HEK293 (cell line): Measurements from ENCODE around the gene SVOPL.

Source experiments
- CTCF ChIA-PET: fragments of 350-600 bp; formaldehyde crosslinking; extraction: SDS; loops from one replicate; lab custom pipeline; 2021; ENCODE audit warnings: antibody characterized with exemption; lab: Yijun Ruan, JAX
- POLR2A ChIA-PET: fragments of 300-600 bp; formaldehyde crosslinking; extraction: SDS; loops from one replicate; lab custom pipeline; 2020; ENCODE audit warnings: antibody characterized with exemption, inconsistent platforms; lab: Yijun Ruan, JAX
- H3K27ac ChIP-seq: fragments of 200-500 bp; sonication (Bioruptor generic); 2 replicates; pipeline ENCODE4 v1.5.1; 2014; ENCODE audit warnings: low read depth, low read length, control low read depth, inconsistent platforms; ENCODE audit errors: extremely low read depth
- H3K36me3 ChIP-seq, 2 experiments: fragments of 200-500 bp in 1 of 2; sonication (Bioruptor generic) in 1 of 2; 1 replicate in 1 of 2; 2 replicates in 1 of 2; pipeline ENCODE4 v1.5.1; 2014 to 2017; ENCODE audit warnings: inconsistent platforms in 2 of 2, low read length in 2 of 2; ENCODE audit not compliant: control insufficient read depth in 2 of 2, insufficient read depth in 1 of 2
- H3K4me1 ChIP-seq: fragments of 200-500 bp; sonication (Bioruptor generic); 2 replicates; pipeline ENCODE4 v1.5.1; 2014; ENCODE audit warnings: mild to moderate bottlenecking, low read length, inconsistent platforms; ENCODE audit not compliant: control insufficient read depth, insufficient read depth
- H3K4me3 ChIP-seq: 2 replicates; pipeline ENCODE4 v1.5.1; 2011; ENCODE audit warnings: low read depth, mild to moderate bottlenecking, control low read depth, low read length, moderate library complexity
- H3K9me3 ChIP-seq: fragments of 200-500 bp; sonication (Bioruptor generic); 2 replicates; pipeline ENCODE4 v1.5.1; 2014; ENCODE audit warnings: low read depth, low read length, inconsistent platforms; ENCODE audit not compliant: control insufficient read depth, insufficient read depth
- IKZF3 ChIP-seq: fragments of 450-650 bp; IDR thresholded peaks from 2 replicates; pipeline ENCODE4 v1.5.0; 2018; ENCODE audit warnings: missing biosample characterization, mild to moderate bottlenecking, missing genetic modification characterization, moderate library complexity
- MEIS1 ChIP-seq: sonication (generic); formaldehyde crosslinking; IDR thresholded peaks from 2 replicates; pipeline ENCODE4 v1.8.1; 2022; ENCODE audit warnings: missing genetic modification reagents, mild to moderate bottlenecking, borderline replicate concordance
- MZF1 ChIP-seq: fragments of 450-650 bp; formaldehyde crosslinking; IDR thresholded peaks from 2 replicates; pipeline ENCODE4 v1.5.1; 2017; ENCODE audit warnings: missing biosample characterization, missing genetic modification characterization, borderline replicate concordance
- YY1 ChIP-seq: fragments of 450-650 bp; formaldehyde crosslinking; IDR thresholded peaks from 2 replicates; pipeline ENCODE4 v1.5.1; 2018; ENCODE audit warnings: missing biosample characterization, missing genetic modification characterization
- ZBTB20 ChIP-seq: fragments of 450-650 bp; formaldehyde crosslinking; IDR thresholded peaks from 2 replicates; pipeline ENCODE4 v1.5.1; 2016; ENCODE audit warnings: missing biosample characterization, missing genetic modification characterization
- ZFP41 ChIP-seq: fragments of 450-650 bp; formaldehyde crosslinking; IDR thresholded peaks from 2 replicates; pipeline ENCODE4 v1.5.1; 2016; ENCODE audit warnings: missing biosample characterization, missing genetic modification characterization, borderline replicate concordance
- ZNF350 ChIP-seq: fragments of 450-650 bp; formaldehyde crosslinking; IDR thresholded peaks from 2 replicates; pipeline ENCODE4 v1.5.0; 2017; ENCODE audit warnings: missing biosample characterization, mild to moderate bottlenecking, missing genetic modification characterization
- ZNF530 ChIP-seq: fragments of 450-650 bp; formaldehyde crosslinking; IDR thresholded peaks from 2 replicates; pipeline ENCODE4 v1.5.1; 2016; ENCODE audit warnings: low read depth, missing biosample characterization, missing genetic modification characterization
- ZNF561 ChIP-seq: fragments of 450-650 bp; IDR thresholded peaks from 2 replicates; pipeline ENCODE4 v1.5.1; 2018; ENCODE audit warnings: missing biosample characterization, missing genetic modification characterization, borderline replicate concordance
- ZNF654 ChIP-seq: fragments of 450-650 bp; formaldehyde crosslinking; IDR thresholded peaks from 2 replicates; pipeline ENCODE4 v1.5.1; 2016; ENCODE audit warnings: low read depth, missing biosample characterization, missing genetic modification characterization
- ZNF660 ChIP-seq: fragments of 450-650 bp; IDR thresholded peaks from 2 replicates; pipeline ENCODE4 v1.5.1; 2018; ENCODE audit warnings: missing biosample characterization, mild to moderate bottlenecking, missing genetic modification characterization
- ZNF677 ChIP-seq: fragments of 450-650 bp; IDR thresholded peaks from 2 replicates; pipeline ENCODE4 v1.5.0; 2018; ENCODE audit warnings: missing biosample characterization, mild to moderate bottlenecking, missing genetic modification characterization, moderate library complexity
- ZXDB ChIP-seq: fragments of 450-650 bp; formaldehyde crosslinking; IDR thresholded peaks from 2 replicates; pipeline ENCODE4 v1.5.1; 2016; ENCODE audit warnings: missing biosample characterization, missing genetic modification characterization
- TF ChIP-seq, protein P1 (sequence below): fragments of 450-650 bp; formaldehyde crosslinking; IDR thresholded peaks from 2 replicates; pipeline ENCODE4 v1.5.1; 2016; ENCODE audit warnings: missing biosample characterization, missing genetic modification characterization
- TF ChIP-seq, protein P2 (sequence below): fragments of 450-650 bp; formaldehyde crosslinking; IDR thresholded peaks from 2 replicates; pipeline ENCODE4 v1.5.1; 2016; ENCODE audit warnings: missing biosample characterization, missing genetic modification characterization
- TF ChIP-seq, protein P3 (sequence below): fragments of 450-650 bp; formaldehyde crosslinking; IDR thresholded peaks from 2 replicates; pipeline ENCODE4 v1.5.1; 2016; ENCODE audit warnings: missing biosample characterization, missing genetic modification characterization
- TF ChIP-seq, protein P4 (sequence below): fragments of 450-650 bp; IDR thresholded peaks from 2 replicates; pipeline ENCODE4 v1.5.1; 2018; ENCODE audit warnings: missing biosample characterization, mild to moderate bottlenecking, missing genetic modification characterization
- TF ChIP-seq, protein P5 (sequence below): IDR thresholded peaks from 2 replicates; pipeline ENCODE4 v1.6.1; 2011; ENCODE audit warnings: mild to moderate bottlenecking, low read depth, low read length, borderline replicate concordance
- TF ChIP-seq, protein P6 (sequence below): fragments of 450-650 bp; formaldehyde crosslinking; IDR thresholded peaks from 2 replicates; pipeline ENCODE4 v1.5.1; 2016; ENCODE audit warnings: missing biosample characterization, missing genetic modification characterization

The SVOPL gene

DNA sequence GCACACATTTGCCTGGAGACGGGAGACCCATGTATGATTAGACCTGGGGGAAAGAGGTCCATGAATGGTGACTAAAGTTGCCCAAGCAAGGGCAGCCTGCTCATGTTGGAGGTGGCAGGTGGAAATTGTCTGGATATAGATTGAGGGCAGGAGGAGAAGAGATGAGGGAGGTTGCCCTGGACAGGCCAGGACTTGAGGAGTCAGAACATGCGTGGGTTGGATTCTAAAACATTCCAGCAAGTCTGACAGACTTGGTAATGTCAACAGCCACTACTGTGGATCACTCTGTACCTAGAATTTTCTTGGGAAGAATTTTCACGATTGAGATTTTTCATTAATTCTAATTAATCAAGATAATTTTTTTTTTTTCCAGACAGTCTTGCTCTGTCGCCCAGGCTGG, 19.1 kb upstream of the SVOPL start:
- Histone ChIP-seq H3K9me3 (no peaks in the 10 kb centered on the region), H3K4me1 (no peaks in the 10 kb centered on the region), H3K36me3 (no peaks in the 10 kb centered on the region), H3K27ac (no peak overlapping the region)
- POLR2A ChIA-PET, result no interaction called here
- TF ChIP-seq, protein P1, sequence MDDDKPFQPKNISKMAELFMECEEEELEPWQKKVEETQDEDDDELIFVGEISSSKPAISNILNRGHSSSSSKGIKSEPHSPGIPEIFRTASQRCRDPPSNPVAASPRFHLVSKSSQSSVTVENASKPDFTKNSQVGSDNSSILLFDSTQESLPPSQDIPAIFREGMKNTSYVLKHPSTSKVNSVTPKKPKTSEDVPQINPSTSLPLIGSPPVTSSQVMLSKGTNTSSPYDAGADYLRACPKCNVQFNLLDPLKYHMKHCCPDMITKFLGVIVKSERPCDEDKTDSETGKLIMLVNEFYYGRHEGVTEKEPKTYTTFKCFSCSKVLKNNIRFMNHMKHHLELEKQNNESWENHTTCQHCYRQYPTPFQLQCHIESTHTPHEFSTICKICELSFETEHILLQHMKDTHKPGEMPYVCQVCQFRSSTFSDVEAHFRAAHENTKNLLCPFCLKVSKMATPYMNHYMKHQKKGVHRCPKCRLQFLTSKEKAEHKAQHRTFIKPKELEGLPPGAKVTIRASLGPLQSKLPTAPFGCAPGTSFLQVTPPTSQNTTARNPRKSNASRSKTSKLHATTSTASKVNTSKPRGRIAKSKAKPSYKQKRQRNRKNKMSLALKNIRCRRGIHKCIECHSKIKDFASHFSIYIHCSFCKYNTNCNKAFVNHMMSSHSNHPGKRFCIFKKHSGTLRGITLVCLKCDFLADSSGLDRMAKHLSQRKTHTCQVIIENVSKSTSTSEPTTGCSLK (tag by site-specific recombination), result no peak
- TF ChIP-seq, all 188 proteins: peak for 0
- no peak overlapping the region for H3K4me3 ChIP-seq
- CTCF ChIA-PET, result no interaction called here

DNA sequence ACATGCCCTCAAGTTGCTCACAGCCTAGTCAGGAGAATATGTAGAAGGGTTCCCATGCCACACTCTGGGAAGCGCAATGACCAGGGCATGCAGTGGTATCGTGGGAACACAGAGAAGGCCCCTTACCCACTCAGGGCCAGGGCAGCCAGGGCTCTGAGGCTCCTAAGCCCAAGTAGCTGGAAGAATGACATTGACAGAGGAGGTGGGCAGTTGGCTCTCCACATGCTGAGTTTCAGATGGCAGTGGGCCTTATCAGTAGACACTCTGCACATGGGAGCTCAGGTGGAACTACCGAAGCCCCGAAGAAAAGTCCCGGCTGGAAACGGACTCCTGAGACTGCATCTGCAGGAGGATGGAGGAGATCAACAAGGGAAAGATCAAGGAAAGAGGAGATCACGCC, 15.7 kb upstream of the SVOPL start:
- no peaks in the 10 kb centered on the region for H3K9me3 ChIP-seq
- POLR2A ChIA-PET, result interaction anchor here (0.7 kb wide), 1 partner anchor 133 kb away, joined by 3 read pairs; no protein-coding TSS in a partner anchor
- CTCF ChIA-PET, result interaction anchor here (0.6 kb wide), 1 partner anchor 21 kb away, joined by 4 read pairs; no protein-coding TSS in a partner anchor
- no peaks in the 10 kb centered on the region for H3K4me1 ChIP-seq
- TF ChIP-seq MEIS1 (CRISPR knock-in tag) (no peak), MZF1 (tag by site-specific recombination) (no peak), ZNF677 (tag by site-specific recombination) (no peak), ZFP41 (tag by site-specific recombination) (no peak)
- TF ChIP-seq, protein P2, sequence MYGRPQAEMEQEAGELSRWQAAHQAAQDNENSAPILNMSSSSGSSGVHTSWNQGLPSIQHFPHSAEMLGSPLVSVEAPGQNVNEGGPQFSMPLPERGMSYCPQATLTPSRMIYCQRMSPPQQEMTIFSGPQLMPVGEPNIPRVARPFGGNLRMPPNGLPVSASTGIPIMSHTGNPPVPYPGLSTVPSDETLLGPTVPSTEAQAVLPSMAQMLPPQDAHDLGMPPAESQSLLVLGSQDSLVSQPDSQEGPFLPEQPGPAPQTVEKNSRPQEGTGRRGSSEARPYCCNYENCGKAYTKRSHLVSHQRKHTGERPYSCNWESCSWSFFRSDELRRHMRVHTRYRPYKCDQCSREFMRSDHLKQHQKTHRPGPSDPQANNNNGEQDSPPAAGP (tag by site-specific recombination), result no peak
- H3K36me3 ChIP-seq, result no peaks in the 10 kb centered on the region
- H3K27ac ChIP-seq, result no peak overlapping the region
- H3K4me3 ChIP-seq, result no peak overlapping the region

DNA sequence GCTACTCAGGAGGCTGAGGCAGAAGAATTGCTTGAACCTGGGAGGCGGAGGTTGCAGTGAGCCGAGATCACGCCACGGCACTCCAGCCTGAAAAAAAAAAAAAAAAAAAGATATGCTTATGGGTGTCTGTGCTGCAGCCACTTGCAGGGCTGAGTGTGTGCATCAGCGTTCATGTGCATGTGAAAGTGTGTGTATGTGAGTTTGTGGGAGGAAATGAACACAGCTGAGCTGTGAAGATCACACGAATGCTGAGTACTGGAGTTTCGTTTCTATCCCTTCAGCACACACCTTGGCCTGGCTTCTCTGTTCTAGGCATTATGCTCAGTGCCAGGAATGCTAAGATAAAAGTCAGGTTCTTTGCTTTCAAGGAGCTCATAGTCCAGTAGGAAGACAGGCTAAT, 12.0 kb upstream of the SVOPL start:
- H3K36me3 ChIP-seq, result no peaks in the 10 kb centered on the region
- no peak overlapping the region for H3K27ac ChIP-seq
- no peak overlapping the region for H3K4me3 ChIP-seq
- POLR2A ChIA-PET, result no interaction called here
- H3K4me1 ChIP-seq, result no peaks in the 10 kb centered on the region
- TF ChIP-seq, protein P3, sequence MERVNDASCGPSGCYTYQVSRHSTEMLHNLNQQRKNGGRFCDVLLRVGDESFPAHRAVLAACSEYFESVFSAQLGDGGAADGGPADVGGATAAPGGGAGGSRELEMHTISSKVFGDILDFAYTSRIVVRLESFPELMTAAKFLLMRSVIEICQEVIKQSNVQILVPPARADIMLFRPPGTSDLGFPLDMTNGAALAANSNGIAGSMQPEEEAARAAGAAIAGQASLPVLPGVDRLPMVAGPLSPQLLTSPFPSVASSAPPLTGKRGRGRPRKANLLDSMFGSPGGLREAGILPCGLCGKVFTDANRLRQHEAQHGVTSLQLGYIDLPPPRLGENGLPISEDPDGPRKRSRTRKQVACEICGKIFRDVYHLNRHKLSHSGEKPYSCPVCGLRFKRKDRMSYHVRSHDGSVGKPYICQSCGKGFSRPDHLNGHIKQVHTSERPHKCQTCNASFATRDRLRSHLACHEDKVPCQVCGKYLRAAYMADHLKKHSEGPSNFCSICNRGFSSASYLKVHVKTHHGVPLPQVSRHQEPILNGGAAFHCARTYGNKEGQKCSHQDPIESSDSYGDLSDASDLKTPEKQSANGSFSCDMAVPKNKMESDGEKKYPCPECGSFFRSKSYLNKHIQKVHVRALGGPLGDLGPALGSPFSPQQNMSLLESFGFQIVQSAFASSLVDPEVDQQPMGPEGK (tag by site-specific recombination), result no peak
- no peak for TF ChIP-seq ZXDB (tag by site-specific recombination)
- TF ChIP-seq, all 188 proteins: peak for 0
- no peaks in the 10 kb centered on the region for H3K9me3 ChIP-seq
- CTCF ChIA-PET, result no interaction called here

DNA sequence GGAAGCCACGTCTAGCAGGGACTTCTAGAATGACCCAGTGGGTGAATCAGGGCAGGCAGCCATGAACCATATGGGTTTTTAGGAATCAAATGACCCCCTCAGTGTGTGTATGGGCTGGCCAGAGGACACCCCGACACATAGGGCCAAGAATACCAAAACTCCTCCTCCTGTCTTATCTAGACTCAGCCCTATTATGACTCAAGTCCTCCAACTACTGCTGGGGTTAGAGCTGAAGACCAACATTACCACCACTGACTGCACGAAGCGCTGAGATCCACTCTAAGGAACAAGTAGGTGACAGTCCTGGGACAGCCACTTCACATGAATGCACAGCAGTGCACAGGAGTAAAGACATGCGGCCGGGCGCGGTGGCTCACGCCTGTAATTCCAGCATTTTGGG, 11.5 kb upstream of the SVOPL start:
- CTCF ChIA-PET, result no interaction called here
- no peak overlapping the region for H3K4me3 ChIP-seq
- H3K36me3 ChIP-seq, result no peaks in the 10 kb centered on the region
- no peaks in the 10 kb centered on the region for H3K4me1 ChIP-seq
- POLR2A ChIA-PET, result no interaction called here
- H3K9me3 ChIP-seq, result no peaks in the 10 kb centered on the region
- no peak overlapping the region for H3K27ac ChIP-seq
- TF ChIP-seq, protein P4, sequence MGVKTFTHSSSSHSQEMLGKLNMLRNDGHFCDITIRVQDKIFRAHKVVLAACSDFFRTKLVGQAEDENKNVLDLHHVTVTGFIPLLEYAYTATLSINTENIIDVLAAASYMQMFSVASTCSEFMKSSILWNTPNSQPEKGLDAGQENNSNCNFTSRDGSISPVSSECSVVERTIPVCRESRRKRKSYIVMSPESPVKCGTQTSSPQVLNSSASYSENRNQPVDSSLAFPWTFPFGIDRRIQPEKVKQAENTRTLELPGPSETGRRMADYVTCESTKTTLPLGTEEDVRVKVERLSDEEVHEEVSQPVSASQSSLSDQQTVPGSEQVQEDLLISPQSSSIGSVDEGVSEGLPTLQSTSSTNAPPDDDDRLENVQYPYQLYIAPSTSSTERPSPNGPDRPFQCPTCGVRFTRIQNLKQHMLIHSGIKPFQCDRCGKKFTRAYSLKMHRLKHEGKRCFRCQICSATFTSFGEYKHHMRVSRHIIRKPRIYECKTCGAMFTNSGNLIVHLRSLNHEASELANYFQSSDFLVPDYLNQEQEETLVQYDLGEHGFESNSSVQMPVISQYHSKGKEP, result no peak
- TF ChIP-seq ZBTB20 (tag by site-specific recombination), result no peak
- TF ChIP-seq, protein P5, sequence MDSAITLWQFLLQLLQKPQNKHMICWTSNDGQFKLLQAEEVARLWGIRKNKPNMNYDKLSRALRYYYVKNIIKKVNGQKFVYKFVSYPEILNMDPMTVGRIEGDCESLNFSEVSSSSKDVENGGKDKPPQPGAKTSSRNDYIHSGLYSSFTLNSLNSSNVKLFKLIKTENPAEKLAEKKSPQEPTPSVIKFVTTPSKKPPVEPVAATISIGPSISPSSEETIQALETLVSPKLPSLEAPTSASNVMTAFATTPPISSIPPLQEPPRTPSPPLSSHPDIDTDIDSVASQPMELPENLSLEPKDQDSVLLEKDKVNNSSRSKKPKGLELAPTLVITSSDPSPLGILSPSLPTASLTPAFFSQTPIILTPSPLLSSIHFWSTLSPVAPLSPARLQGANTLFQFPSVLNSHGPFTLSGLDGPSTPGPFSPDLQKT, result no peak
- no peak for TF ChIP-seq ZNF530 (tag by site-specific recombination)
- TF ChIP-seq IKZF3 (tag by site-specific recombination), result no peak
- TF ChIP-seq, protein P6, sequence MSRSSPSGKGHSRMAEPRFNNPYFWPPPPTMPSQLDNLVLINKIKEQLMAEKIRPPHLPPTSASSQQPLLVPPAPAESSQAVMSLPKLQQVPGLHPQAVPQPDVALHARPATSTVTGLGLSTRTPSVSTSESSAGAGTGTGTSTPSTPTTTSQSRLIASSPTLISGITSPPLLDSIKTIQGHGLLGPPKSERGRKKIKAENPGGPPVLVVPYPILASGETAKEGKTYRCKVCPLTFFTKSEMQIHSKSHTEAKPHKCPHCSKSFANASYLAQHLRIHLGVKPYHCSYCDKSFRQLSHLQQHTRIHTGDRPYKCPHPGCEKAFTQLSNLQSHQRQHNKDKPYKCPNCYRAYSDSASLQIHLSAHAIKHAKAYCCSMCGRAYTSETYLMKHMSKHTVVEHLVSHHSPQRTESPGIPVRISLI (tag by site-specific recombination), result no peak
- TF ChIP-seq ZNF660 (tag by site-specific recombination), result no peak
- TF ChIP-seq ZNF654 (tag by site-specific recombination), result no peak
- no peak for TF ChIP-seq ZNF561 (tag by site-specific recombination)
- TF ChIP-seq YY1 (tag by site-specific recombination), result no peak
- no peak for TF ChIP-seq ZNF350
